IMR-90 (cell line): ENCODE measurements around the gene IFT57.

Experiments used
- CEBPB ChIP-seq: IDR thresholded peaks from 2 replicates; pipeline ENCODE4 v1.6.1; 2012; ENCODE audit warnings: low read depth, low read length, improper control_type of control experiment
- POLR2A ChIP-seq: IDR thresholded peaks from 2 replicates; pipeline ENCODE4 v1.6.1; 2012; ENCODE audit warnings: mild to moderate bottlenecking, low read depth, low read length

DNA sequence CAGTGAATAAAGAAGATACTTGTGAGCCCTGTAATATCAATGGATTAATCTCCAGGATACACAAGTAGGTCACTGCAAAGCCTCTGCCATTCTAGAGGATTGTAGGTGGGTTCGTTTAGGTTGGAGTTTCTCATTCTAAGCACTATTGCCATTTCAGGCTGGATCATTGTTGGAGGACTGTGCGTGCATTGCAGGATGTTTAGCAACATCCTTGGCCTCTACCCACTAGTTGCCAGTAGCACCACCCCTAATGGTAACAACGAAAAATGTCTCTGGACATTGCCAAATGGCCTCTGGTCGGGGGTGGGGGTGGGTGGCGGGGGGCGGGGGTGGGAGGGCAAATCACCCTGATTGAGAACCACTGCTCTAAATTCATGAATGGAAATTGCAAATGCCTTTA, 4.9 kb upstream of the IFT57 start:
- TF ChIP-seq CEBPB (no peak), POLR2A (no peak)
